ENCODE data around the gene GNA12. TPM values are rescaled to one million over a fixed set of nuclear protein-coding genes. Genes with fewer than 3 reads are reported as not detected.

GNA12 gene
- total RNA-seq, 4 donors from 2014 or later = 23.3 to 30.5 (median 28.7) TPM

DNA sequence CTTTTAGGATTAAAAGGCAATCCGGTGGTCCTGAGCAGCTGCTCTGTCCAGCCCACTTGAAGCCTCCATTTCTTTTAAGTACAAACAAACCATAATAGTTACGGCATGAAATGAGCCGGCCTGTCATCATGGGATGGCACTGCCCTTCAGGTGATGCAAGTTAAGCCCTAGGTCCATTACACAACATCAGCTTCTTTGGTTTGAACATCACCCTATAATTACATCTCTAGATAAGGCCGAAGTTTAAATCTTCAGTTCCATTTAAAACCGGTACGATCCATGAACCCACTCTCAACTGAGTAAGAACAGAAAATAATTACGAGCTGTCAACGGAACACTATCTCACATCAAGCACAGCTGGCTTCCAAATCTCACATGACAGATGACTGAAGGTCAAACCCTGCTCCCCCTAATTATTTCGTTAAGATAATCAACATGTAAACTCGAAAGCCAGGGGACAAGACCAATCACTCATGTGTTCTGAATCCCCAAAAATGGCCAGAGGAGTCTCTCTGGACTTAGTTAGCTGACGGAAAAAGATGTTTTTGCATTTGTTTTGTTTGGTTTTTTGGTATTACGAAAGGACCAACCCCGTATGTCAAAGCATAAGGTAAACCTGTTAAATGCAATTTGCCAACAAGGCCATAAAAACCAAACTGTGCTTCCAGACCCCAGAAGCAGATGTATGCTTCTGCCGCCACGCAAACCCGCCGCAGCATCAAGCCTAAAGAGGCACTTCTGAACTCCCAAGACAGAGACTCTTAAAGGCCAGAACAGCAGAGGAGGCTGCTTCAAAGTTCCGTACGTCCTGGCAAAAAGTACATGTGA is 10.8 kb downstream of the GNA12 start:
- TF ChIP-seq, protein P1, sequence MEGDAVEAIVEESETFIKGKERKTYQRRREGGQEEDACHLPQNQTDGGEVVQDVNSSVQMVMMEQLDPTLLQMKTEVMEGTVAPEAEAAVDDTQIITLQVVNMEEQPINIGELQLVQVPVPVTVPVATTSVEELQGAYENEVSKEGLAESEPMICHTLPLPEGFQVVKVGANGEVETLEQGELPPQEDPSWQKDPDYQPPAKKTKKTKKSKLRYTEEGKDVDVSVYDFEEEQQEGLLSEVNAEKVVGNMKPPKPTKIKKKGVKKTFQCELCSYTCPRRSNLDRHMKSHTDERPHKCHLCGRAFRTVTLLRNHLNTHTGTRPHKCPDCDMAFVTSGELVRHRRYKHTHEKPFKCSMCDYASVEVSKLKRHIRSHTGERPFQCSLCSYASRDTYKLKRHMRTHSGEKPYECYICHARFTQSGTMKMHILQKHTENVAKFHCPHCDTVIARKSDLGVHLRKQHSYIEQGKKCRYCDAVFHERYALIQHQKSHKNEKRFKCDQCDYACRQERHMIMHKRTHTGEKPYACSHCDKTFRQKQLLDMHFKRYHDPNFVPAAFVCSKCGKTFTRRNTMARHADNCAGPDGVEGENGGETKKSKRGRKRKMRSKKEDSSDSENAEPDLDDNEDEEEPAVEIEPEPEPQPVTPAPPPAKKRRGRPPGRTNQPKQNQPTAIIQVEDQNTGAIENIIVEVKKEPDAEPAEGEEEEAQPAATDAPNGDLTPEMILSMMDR (IDR thresholded peaks at IDR 0.05; ENCODE audit: low read depth) = no peak

DNA sequence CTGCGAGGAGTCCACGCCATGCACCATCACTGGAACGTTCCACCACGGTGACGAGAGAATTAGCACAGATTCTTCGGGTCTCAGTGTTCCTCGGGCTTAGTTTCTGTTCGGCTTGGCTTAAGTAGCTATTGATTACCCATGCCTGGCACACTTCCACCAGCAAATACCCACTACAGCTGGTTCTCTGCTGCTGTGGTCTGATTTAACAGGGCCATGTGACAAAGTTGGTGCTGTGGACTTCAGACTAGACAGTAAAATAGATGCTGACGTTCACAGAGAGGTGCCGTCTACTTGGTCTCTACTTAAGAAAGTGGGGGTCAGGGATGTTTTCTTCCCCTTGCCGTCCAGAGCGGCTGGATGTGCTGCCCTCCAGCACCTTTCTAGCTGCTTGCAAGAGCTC is 11.6 kb downstream of the GNA12 start:
- TF ChIP-seq, protein P1 (IDR thresholded peaks at IDR 0.05; ENCODE audit: low read depth) = no peak

DNA sequence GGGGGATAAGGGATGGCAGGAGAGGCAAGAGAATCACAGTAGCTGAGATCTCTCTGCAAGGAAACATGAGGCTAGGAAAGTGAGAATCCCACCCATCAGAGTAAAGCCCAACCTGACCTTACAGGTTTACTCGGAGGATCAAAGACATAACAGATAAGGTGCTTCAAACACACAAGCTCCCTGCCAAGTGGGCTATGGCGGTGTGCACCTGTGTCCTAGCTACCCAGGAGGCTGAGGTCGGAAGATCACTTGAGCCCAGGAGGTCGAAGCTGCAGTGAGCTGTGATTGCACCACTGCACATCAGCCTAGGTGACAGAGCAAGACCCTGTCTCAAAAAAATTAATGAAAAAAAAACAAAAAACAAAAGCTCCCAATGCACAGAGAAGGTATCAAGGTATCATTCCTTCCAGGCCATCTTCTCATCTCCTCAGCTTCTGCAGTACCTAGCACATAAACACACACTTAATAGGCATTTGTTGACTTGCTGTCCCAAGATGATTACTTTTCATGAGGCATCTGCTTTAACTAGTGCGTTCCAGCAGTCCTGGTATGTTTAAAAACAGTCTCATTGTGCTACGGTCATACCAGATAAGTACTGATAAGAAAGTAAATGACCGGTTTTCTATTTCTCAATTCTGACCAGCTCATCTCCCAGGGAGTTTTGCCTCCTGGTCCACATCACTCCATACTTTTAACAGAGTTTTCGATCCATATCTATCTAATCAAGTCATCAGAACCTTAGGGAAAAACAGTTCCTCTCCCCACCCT is 13.3 kb downstream of the GNA12 start:
- TF ChIP-seq, protein P1 (IDR thresholded peaks at IDR 0.05; ENCODE audit: low read depth) = no peak

DNA sequence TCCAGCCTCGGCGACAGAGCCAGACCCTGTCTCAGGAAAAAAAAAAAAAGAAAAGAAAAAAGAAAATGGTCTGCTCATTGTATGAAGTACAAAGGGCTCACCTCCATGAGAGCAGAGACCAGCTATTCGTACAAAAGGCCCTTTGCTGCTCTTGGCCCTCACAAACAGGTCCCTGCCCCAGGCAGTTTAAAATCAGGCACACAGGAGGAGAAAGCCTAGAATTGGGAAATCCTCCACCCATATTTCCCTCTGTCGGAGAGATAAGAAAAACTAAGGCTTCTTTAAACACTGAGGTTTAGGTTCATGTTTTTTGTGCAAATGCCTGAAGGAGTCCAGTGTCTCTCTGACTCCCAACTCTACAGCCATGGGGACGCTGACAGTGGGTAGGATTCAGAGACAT is 15.1 kb downstream of the GNA12 start:
- TF ChIP-seq, protein P1 (IDR thresholded peaks at IDR 0.05; ENCODE audit: low read depth) = no peak

DNA sequence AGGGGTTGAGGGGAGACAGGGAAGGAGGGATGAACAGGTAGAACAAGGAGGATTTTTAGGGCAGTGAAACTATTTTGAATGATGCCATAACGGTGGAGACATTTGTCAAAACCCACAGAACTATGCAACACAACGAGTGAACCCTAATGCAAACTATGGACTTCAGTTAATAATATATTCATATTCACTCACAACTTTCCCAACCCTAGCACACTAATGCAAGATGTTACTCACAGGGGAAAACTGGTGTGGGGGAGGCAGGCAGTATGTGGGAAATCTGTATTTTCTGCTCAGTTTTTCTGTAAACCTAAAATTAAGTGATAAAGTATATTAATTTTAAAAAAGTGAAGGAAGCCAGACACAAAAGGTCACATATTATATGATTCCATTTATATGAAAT is 17.3 kb downstream of the GNA12 start:
- TF ChIP-seq, protein P1 (IDR thresholded peaks at IDR 0.05; ENCODE audit: low read depth) = no peak

DNA sequence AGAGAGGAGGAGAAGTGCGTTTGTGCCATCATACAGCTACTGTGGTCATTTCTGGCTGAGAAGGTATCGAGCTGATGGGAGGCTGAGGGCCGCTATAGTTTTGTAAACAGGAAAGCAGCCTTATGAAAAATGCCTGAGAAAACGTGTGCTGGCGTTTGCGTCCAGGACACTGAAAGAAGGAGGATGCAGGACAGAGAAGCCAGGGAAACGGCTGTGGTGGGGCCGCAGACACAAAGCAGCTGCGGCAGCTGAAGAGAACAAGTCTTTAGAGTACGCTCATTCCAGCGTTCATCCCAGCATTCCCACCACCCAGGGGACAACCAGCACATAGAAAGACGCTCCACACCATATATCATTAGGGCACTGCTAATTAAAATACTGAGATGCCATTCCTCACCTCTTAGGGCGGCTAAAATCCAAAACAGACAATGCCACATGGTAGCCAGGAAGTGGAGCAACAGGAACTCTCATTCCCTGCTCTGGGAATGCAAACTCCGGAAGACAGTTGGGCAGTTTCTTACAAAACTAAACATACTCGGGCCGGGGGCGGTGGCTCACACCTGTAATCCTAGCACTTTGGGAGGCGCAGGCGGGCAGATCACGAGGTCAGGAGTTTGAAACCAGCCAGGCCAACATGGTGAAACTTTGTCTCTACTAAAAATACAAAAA is 18.4 kb downstream of the GNA12 start:
- TF ChIP-seq, protein P1 (IDR thresholded peaks at IDR 0.05; ENCODE audit: low read depth) = no peak
